K562 (cell line): ENCODE data around the gene ZNF816. TPM values are rescaled to one million over a fixed set of nuclear protein-coding genes. Genes with fewer than 3 reads are reported as not detected.

Experiments used
- CBX8 ChIP-seq: fragments of 200-600 bp; sonication (generic); IDR thresholded peaks from 2 replicates; pipeline ENCODE4 v1.6.1; 2012; ENCODE audit warnings: borderline replicate concordance, mixed run types, low read depth, mild to moderate bottlenecking, moderate library complexity, mixed read lengths, low read length, control low read depth, inconsistent platforms; ENCODE audit not compliant: poor library complexity, severe bottlenecking; ENCODE audit errors: extremely low read depth
- ELF2 ChIP-seq: fragments of 250-450 bp; sonication (Bioruptor Pico); IDR thresholded peaks from 2 replicates; pipeline ENCODE4 v1.5.0; 2021; ENCODE audit warnings: mild to moderate bottlenecking
- JUN ChIP-seq, 2 experiments: sonication (generic) in 1 of 2; formaldehyde crosslinking in 1 of 2; IDR thresholded peaks; 2 replicates each; pipeline versions ENCODE4 v1.6.1 to v1.8.0; 2012 to 2022; ENCODE audit warnings: borderline replicate concordance in 2 of 2, mild to moderate bottlenecking in 2 of 2, improper control_type of control experiment in 1 of 2, low read depth in 1 of 2, low read length in 1 of 2, missing genetic modification reagents in 1 of 2
- KDM2B ChIP-seq: fragments of 250-450 bp; sonication (Bioruptor Pico); IDR thresholded peaks from 2 replicates; pipeline ENCODE4 v1.8.0; 2021; ENCODE audit warnings: mild to moderate bottlenecking, moderate library complexity
- MAFK ChIP-seq: IDR thresholded peaks from 2 replicates; pipeline ENCODE4 v1.6.1; 2011; ENCODE audit warnings: low read length, improper control_type of control experiment
- NFIC ChIP-seq: fragments of 450-650 bp; IDR thresholded peaks from 2 replicates; pipeline ENCODE4 v1.6.1; 2017; ENCODE audit warnings: mild to moderate bottlenecking, inconsistent platforms
- POLR2G ChIP-seq: fragments of 200-400 bp; formaldehyde crosslinking; IDR thresholded peaks from 2 replicates; pipeline ENCODE4 v1.6.1; 2017; ENCODE audit warnings: low read depth, mild to moderate bottlenecking, antibody characterized with exemption, low read length, moderate library complexity
- PTBP1 ChIP-seq: fragments of 200-400 bp; formaldehyde crosslinking; IDR thresholded peaks from 2 replicates; pipeline ENCODE4 v1.6.1; 2017; ENCODE audit warnings: low read depth, low read length
- SMAD1 ChIP-seq: fragments of 150-350 bp; IDR thresholded peaks from 2 replicates; pipeline ENCODE4 v1.6.1; 2014; ENCODE audit warnings: low read length, low read depth; ENCODE audit not compliant: partially characterized antibody
- SUPT5H ChIP-seq: fragments of 450-650 bp; IDR thresholded peaks from 2 replicates; pipeline ENCODE4 v1.6.1; 2016
- TEAD1 ChIP-seq, 2 experiments: fragments of 450-650 bp in 1 of 2; sonication (generic) in 1 of 2; formaldehyde crosslinking; IDR thresholded peaks; 2 replicates each; pipeline versions ENCODE4 v1.4.0 to v1.8.0; 2020 to 2022; ENCODE audit warnings: mild to moderate bottlenecking in 2 of 2, missing genetic modification reagents in 1 of 2
- TOE1 ChIP-seq, 2 experiments: fragments of 450-650 bp in 1 of 2; sonication (generic) in 1 of 2; formaldehyde crosslinking in 1 of 2; IDR thresholded peaks; 2 replicates each; pipeline versions ENCODE4 v1.7.1 to v1.8.0; 2016 to 2022; ENCODE audit warnings: borderline replicate concordance in 2 of 2, mild to moderate bottlenecking in 2 of 2, antibody characterized with exemption in 1 of 2, inconsistent platforms in 1 of 2, low read depth in 1 of 2, missing genetic modification reagents in 1 of 2, moderate library complexity in 1 of 2
- TRIM28 ChIP-seq: fragments of 450-650 bp; IDR thresholded peaks from 2 replicates; pipeline ENCODE4 v1.6.1; 2017
- ZNF124 ChIP-seq: sonication (generic); formaldehyde crosslinking; IDR thresholded peaks from 2 replicates; pipeline ENCODE4 v1.8.1; 2022; ENCODE audit warnings: missing genetic modification reagents
- ZNF134 ChIP-seq: fragments of 250-450 bp; sonication (Bioruptor Pico); conservative IDR thresholded peaks from 2 replicates; pipeline ENCODE4 v1.4.0; 2020
- ZNF165 ChIP-seq: fragments of 250-450 bp; sonication (Bioruptor Pico); IDR thresholded peaks from 2 replicates; pipeline ENCODE4 v1.4.0; 2020; ENCODE audit warnings: borderline replicate concordance
- ZNF347 ChIP-seq: fragments of 450-650 bp; formaldehyde crosslinking; IDR thresholded peaks from 2 replicates; pipeline ENCODE4 v1.4.0; 2020; ENCODE audit warnings: low read depth, mild to moderate bottlenecking, moderate library complexity
- polyA plus RNA-seq, 8 experiments: library from polyadenylated mRNA; depleted of rRNA in 4 of 8; stranded (reverse) in 5 of 8; unstranded in 3 of 8; fragments of >200 nt; fragmentation: Nextera tagmentation in 2 of 8; fragmentation: Illumina TruSeq in 1 of 8; extraction: Ambion mirVana in 2 of 8; extraction: Trizol in 1 of 8; gene quantifications; 2 replicates each; pipeline versions ENCODE4 v1.2.1 to v1.2.3, GENCODE V29; 2011 to 2014; ENCODE audit warnings: inconsistent platforms in 1 of 8, missing spikeins in 1 of 8
- total RNA-seq, 7 experiments: library from RNA; depleted of rRNA in 6 of 7; stranded (reverse); fragments of >200 nt in 6 of 7; fragmentation: Illumina TruSeq in 2 of 7; extraction: Trizol in 2 of 7; gene quantifications; 2 replicates each; pipeline versions ENCODE4 v1.2.1 to v1.2.3, GENCODE V29; 2011 to 2021; ENCODE audit warnings: low replicate concordance in 1 of 7
- TF ChIP-seq, protein P1 (sequence below): fragments of 250-450 bp; sonication (Bioruptor Pico); IDR thresholded peaks from 2 replicates; pipeline ENCODE4 v1.4.0; 2020; ENCODE audit warnings: mild to moderate bottlenecking
- TF ChIP-seq, protein P2 (sequence below): fragments of 250-450 bp; sonication (Bioruptor Pico); IDR thresholded peaks from 2 replicates; pipeline ENCODE4 v1.9.0; 2021; ENCODE audit warnings: mild to moderate bottlenecking, inconsistent platforms
- TF ChIP-seq, protein P3 (sequence below): fragments of 250-450 bp; sonication (Bioruptor Pico); IDR thresholded peaks from 2 replicates; pipeline ENCODE4 v1.4.0; 2020; ENCODE audit warnings: mild to moderate bottlenecking, moderate library complexity

Gene ZNF816
- total and polyA plus RNA-seq, 9 of the 15 experiments (the other 6 are each of a cell fraction or from before 2014, with no cell fraction given), result 8.6 to 23.4 (median 13.0) TPM

DNA sequence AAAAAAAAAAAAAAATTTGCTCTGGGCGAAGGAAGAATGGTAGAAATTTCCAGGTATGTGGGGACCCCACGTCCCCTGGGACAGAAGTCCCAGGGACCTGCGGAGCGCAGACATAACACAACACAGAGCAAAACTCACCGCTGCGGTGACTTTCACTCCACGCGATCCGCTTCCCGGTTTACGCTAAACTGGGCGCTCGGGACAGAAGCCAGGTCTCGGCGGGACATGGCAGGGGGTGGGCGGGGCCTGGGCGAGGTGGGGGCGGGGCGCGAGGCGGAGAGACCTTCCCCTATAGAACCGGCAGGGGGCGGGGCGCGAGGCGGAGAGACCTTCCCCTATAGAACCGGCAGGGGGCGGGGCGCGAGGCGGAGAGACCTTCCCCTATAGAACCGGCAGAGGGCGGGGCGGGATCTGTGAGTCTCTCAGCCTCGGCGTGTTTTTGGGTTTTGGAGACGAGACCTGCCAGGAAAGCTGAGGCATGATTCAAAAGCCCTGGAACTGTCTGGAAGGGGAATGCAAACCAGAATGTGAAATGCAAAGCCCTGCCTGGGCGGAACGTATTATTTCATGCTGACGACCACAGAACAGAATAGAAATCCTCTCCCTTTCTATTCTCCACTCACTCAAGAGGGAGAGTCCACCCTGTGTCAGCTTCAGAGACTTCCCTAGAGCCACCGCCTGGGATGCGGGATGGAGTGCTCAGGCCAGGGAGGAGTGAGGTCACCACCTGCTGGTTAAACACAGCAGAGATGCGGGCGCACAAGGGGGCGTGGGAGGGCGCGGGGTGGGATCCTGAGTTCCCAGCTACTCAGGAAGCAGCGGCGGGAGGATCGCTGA lies 30.9 kb upstream of the ZNF816 start (continued):
- no peak for TF ChIP-seq MAFK
- peak; percentile 48; the same call in 1 of the 2 replicates for TF ChIP-seq POLR2G
- TF ChIP-seq, protein P1, sequence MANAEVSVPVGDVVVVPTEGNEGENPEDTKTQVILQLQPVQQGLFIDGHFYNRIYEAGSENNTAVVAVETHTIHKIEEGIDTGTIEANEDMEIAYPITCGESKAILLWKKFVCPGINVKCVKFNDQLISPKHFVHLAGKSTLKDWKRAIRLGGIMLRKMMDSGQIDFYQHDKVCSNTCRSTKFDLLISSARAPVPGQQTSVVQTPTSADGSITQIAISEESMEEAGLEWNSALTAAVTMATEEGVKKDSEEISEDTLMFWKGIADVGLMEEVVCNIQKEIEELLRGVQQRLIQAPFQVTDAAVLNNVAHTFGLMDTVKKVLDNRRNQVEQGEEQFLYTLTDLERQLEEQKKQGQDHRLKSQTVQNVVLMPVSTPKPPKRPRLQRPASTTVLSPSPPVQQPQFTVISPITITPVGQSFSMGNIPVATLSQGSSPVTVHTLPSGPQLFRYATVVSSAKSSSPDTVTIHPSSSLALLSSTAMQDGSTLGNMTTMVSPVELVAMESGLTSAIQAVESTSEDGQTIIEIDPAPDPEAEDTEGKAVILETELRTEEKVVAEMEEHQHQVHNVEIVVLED (CRISPR knock-in tag), result no peak
- TF ChIP-seq ZNF124 (CRISPR knock-in tag), result no peak
- TF ChIP-seq, protein P2, sequence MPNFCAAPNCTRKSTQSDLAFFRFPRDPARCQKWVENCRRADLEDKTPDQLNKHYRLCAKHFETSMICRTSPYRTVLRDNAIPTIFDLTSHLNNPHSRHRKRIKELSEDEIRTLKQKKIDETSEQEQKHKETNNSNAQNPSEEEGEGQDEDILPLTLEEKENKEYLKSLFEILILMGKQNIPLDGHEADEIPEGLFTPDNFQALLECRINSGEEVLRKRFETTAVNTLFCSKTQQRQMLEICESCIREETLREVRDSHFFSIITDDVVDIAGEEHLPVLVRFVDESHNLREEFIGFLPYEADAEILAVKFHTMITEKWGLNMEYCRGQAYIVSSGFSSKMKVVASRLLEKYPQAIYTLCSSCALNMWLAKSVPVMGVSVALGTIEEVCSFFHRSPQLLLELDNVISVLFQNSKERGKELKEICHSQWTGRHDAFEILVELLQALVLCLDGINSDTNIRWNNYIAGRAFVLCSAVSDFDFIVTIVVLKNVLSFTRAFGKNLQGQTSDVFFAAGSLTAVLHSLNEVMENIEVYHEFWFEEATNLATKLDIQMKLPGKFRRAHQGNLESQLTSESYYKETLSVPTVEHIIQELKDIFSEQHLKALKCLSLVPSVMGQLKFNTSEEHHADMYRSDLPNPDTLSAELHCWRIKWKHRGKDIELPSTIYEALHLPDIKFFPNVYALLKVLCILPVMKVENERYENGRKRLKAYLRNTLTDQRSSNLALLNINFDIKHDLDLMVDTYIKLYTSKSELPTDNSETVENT (CRISPR knock-in tag), result no peak
- TF ChIP-seq NFIC, result peak; percentile 52
- TF ChIP-seq SUPT5H, result peak; percentile 40; the same call in 1 of the 2 replicates
- no peak for TF ChIP-seq PTBP1
- TF ChIP-seq ZNF165 (CRISPR knock-in tag), result no peak
- no peak for TF ChIP-seq TEAD1 (CRISPR knock-in tag; IDR thresholded peaks at IDR 0.05)
- no peak for TF ChIP-seq ZNF134 (CRISPR knock-in tag)
- TF ChIP-seq TRIM28, result no peak
- no peak for TF ChIP-seq ELF2
- no peak for TF ChIP-seq SMAD1
- TF ChIP-seq KDM2B (CRISPR knock-in tag), result no peak
- TF ChIP-seq TOE1 (IDR thresholded peaks at IDR 0.05; ENCODE audit: borderline replicate concordance), result no peak
- no peak for TF ChIP-seq TOE1 (CRISPR knock-in tag; IDR thresholded peaks at IDR 0.05; ENCODE audit: borderline replicate concordance, low read depth)
- TF ChIP-seq ZNF347 (CRISPR knock-in tag), result no peak
- TF ChIP-seq, protein P3, sequence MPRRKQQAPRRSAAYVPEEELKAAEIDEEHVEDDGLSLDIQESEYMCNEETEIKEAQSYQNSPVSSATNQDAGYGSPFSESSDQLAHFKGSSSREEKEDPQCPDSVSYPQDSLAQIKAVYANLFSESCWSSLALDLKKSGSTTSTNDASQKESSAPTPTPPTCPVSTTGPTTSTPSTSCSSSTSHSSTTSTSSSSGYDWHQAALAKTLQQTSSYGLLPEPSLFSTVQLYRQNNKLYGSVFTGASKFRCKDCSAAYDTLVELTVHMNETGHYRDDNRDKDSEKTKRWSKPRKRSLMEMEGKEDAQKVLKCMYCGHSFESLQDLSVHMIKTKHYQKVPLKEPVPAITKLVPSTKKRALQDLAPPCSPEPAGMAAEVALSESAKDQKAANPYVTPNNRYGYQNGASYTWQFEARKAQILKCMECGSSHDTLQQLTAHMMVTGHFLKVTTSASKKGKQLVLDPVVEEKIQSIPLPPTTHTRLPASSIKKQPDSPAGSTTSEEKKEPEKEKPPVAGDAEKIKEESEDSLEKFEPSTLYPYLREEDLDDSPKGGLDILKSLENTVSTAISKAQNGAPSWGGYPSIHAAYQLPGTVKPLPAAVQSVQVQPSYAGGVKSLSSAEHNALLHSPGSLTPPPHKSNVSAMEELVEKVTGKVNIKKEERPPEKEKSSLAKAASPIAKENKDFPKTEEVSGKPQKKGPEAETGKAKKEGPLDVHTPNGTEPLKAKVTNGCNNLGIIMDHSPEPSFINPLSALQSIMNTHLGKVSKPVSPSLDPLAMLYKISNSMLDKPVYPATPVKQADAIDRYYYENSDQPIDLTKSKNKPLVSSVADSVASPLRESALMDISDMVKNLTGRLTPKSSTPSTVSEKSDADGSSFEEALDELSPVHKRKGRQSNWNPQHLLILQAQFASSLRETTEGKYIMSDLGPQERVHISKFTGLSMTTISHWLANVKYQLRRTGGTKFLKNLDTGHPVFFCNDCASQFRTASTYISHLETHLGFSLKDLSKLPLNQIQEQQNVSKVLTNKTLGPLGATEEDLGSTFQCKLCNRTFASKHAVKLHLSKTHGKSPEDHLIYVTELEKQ, result no peak
- TF ChIP-seq JUN (IDR thresholded peaks at IDR 0.05; ENCODE audit: borderline replicate concordance, low read depth, low read length), result no peak
- TF ChIP-seq JUN (CRISPR knock-in tag; IDR thresholded peaks at IDR 0.05; ENCODE audit: borderline replicate concordance), result no peak
- TF ChIP-seq CBX8, result no peak
